Measurements from ENCODE around the gene MYO1E. TPM values are rescaled to one million over a fixed set of nuclear protein-coding genes. Genes with fewer than 3 reads are reported as not detected.
"Not testable (repeated sequence)": the region's sequence is repeated elsewhere in the genome, so short reads cannot be mapped to it uniquely, and the experiment has no call there.

MYO1E gene
- total and polyA plus RNA-seq, 2 of the 4 experiments (the other 2 are of a cell fraction) = 13.4 to 37.3 TPM

- H4K91ac ChIP-seq (ENCODE audit: insufficient read depth, low read depth, low read length); H3K9ac ChIP-seq (ENCODE audit: low read depth, low read length); H2BK5ac ChIP-seq (ENCODE audit: low read depth, low read length, poor library complexity, severe bottlenecking); H2BK20ac ChIP-seq (ENCODE audit: low read depth, low read length); H3K14ac ChIP-seq (replicated peaks; ENCODE audit: low read depth, low read length); ATAC-seq (ENCODE audit: low read depth); H3K4me2 ChIP-seq (ENCODE audit: low read depth, low read length); H3K9me1 ChIP-seq (ENCODE audit: insufficient read depth, low read length); POLR2A ChIA-PET (ENCODE audit: unreplicated experiment); H3K4ac ChIP-seq (ENCODE audit: low read depth, low read length); in situ Hi-C loops (cut with MboI; ENCODE audit: low sequenced_read_pairs); CTCF ChIA-PET; dilution Hi-C loops (cut with HindIII; ENCODE audit: low sequenced_read_pairs, unreplicated experiment); H2AFZ ChIP-seq (replicated peaks; ENCODE audit: low read length, poor library complexity); H3K23ac ChIP-seq (ENCODE audit: low read depth, low read length); H3K18ac ChIP-seq (ENCODE audit: low read depth, low read length); H4K5ac ChIP-seq (ENCODE audit: low read depth, low read length); H2BK15ac ChIP-seq (ENCODE audit: low read depth, low read length); H4K8ac ChIP-seq (ENCODE audit: low read depth in 2 of 2, low read length in 2 of 2); H2BK120ac ChIP-seq (ENCODE audit: low read depth, low read length); H3K27ac ChIP-seq (ENCODE audit: insufficient read depth, low read length); H3K56ac ChIP-seq (ENCODE audit: extremely low read depth, insufficient read depth, low read length); DNase-seq; H3K9me3 ChIP-seq (ENCODE audit: control insufficient read depth, insufficient read depth, low read length); BruUV-seq (replicated peaks); H3K4me3 ChIP-seq (ENCODE audit: insufficient read depth, low read depth, low read length); H2AK5ac ChIP-seq (ENCODE audit: low read depth, low read length); H2AK9ac ChIP-seq (replicated peaks; ENCODE audit: low read depth, low read length, poor library complexity); H4K20me1 ChIP-seq (ENCODE audit: insufficient read depth, low read length); H3K27me3 ChIP-seq (ENCODE audit: control insufficient read depth, insufficient read depth, low read length); intact Hi-C loops (cut with micrococcal nuclease); H3K4me1 ChIP-seq (ENCODE audit: control insufficient read depth, insufficient read depth, low read length): not testable (repeated sequence)
- Histone ChIP-seq H3K79me1 (ENCODE audit: low read depth in 1 of 2, low read length in 2 of 2) (peaks cover 3 to 17% of the 10 kb centered on the region in 2 experiments; a peak in 2 of 4 replicates), H3K36me3 (ENCODE audit: control insufficient read depth, insufficient read depth, low read length) (peaks cover 12% of the 10 kb centered on the region)
- no CpG with 5 or more reads among the region's 10 CpGs for WGBS, 2 experiments (ENCODE audit: extremely low coverage in 2 of 2, insufficient read length in 1 of 2)
Measured at GRCh38 chr15:59144594-59144993, 228.1 kb downstream of the MYO1E start.

Measured in IMR-90 (cell line).